Ishikawa (cell line): ENCODE data around the gene DHRSX.

Experiments used
- CEBPB ChIP-seq: IDR thresholded peaks from 2 replicates; pipeline ENCODE4 v1.6.1; 2012
- CREB1 ChIP-seq: IDR thresholded peaks from 2 replicates; pipeline ENCODE4 v1.6.1; 2012; ENCODE audit warnings: low read depth
- EGR1 ChIP-seq: IDR thresholded peaks from 2 replicates; pipeline ENCODE4 v1.6.1; 2012
- EP300 ChIP-seq: IDR thresholded peaks from 2 replicates; pipeline ENCODE4 v1.6.1; 2012; ENCODE audit warnings: borderline replicate concordance
- FOXM1 ChIP-seq: IDR thresholded peaks from 2 replicates; pipeline ENCODE4 v1.6.1; 2012; ENCODE audit warnings: low read depth, borderline replicate concordance
- MAX ChIP-seq: IDR thresholded peaks from 2 replicates; pipeline ENCODE4 v1.6.1; 2012
- NFIC ChIP-seq: IDR thresholded peaks from 2 replicates; pipeline ENCODE4 v1.6.1; 2012
- RAD21 ChIP-seq: IDR thresholded peaks from 2 replicates; pipeline ENCODE4 v1.6.1; 2012; ENCODE audit warnings: low read depth
- REST ChIP-seq: IDR thresholded peaks from 2 replicates; pipeline ENCODE4 v1.6.1; 2012; ENCODE audit warnings: low read depth, mild to moderate bottlenecking
- TAF1 ChIP-seq: IDR thresholded peaks from 2 replicates; pipeline ENCODE4 v1.6.1; 2012; ENCODE audit warnings: low read depth, mild to moderate bottlenecking
- TCF12 ChIP-seq: IDR thresholded peaks from 2 replicates; pipeline ENCODE4 v1.6.1; 2012; ENCODE audit warnings: low read depth
- TEAD4 ChIP-seq: IDR thresholded peaks from 2 replicates; pipeline ENCODE4 v1.6.1; 2012
- USF1 ChIP-seq: IDR thresholded peaks from 2 replicates; pipeline ENCODE4 v1.6.1; 2012
- YY1 ChIP-seq: IDR thresholded peaks from 2 replicates; pipeline ENCODE4 v1.6.1; 2012; ENCODE audit warnings: low read depth
- ZBTB7A ChIP-seq: IDR thresholded peaks from 2 replicates; pipeline ENCODE4 v1.6.1; 2012; ENCODE audit warnings: low read depth

Gene DHRSX

GRCh38 chrX:2424317-2424716, 76.5 kb downstream of the DHRSX start:
- TF ChIP-seq TEAD4 (no peak), MAX (no peak), EGR1 (no peak), RAD21 (no peak), CREB1 (no peak), FOXM1 (no peak), TAF1 (no peak), CEBPB (no peak), EP300 (no peak), NFIC (no peak), ZBTB7A (no peak), YY1 (no peak)

GRCh38 chrX:2423899-2424298, 76.9 kb downstream of the DHRSX start:
- TF ChIP-seq ZBTB7A (no peak), CEBPB (no peak), FOXM1 (no peak), YY1 (no peak), TCF12 (no peak), RAD21 (no peak), REST (no peak), NFIC (no peak), TEAD4 (no peak), USF1 (no peak), EP300 (no peak), EGR1 (no peak), TAF1 (no peak), MAX (no peak), CREB1 (no peak)

- TF ChIP-seq EP300 (no peak), EGR1 (no peak), MAX (no peak), USF1 (no peak), RAD21 (no peak), YY1 (no peak), ZBTB7A (no peak), TCF12 (no peak), REST (no peak), CREB1 (no peak), CEBPB (no peak)
Observed at GRCh38 chrX:2423282-2423681, 77.5 kb downstream of the DHRSX start.

GRCh38 chrX:2418000-2418399, 82.8 kb downstream of the DHRSX start:
- TF ChIP-seq MAX: no peak
- TF ChIP-seq FOXM1: no peak
- no peak for TF ChIP-seq TCF12
- TF ChIP-seq TAF1: no peak
- no peak for TF ChIP-seq EP300
- no peak for TF ChIP-seq YY1
- no peak for TF ChIP-seq TEAD4
- TF ChIP-seq REST: no peak
- TF ChIP-seq EGR1: no peak
